ENCODE results near the gene AUH.

GRCh38 chr9:91395553-91396471 lies 34.1 kb upstream of the AUH start:
- TF ChIP-seq CTCF (IDR thresholded peaks at IDR 0.05; ENCODE audit: insufficient read depth, low read length) (no peak), POLR2AphosphoS5 (IDR thresholded peaks at IDR 0.05; ENCODE audit: low read depth) (no peak; the same call in 1 of the 2 replicates), REST (IDR thresholded peaks at IDR 0.05; ENCODE audit: insufficient replicate concordance, low read depth) (no peak)
